ENCODE data around the gene FAM149B1.

GRCh38 chr10:73220989-73221388 is 53.1 kb downstream of the FAM149B1 start:
- TF ChIP-seq CTCF (IDR thresholded peaks at IDR 0.05) (no peak), POLR2A (IDR thresholded peaks at IDR 0.05) (no peak)

Measured in Peyer's patch (tissue), 4 donors.